OCI-LY7 (cell line): ENCODE results near the gene PTPN18.

Source experiments
- EZH2phosphoT487 ChIP-seq: fragments of 200-600 bp; sonication (generic); IDR thresholded peaks from 2 replicates; pipeline ENCODE4 v1.6.1; 2018; ENCODE audit warnings: low read depth, borderline replicate concordance, mild to moderate bottlenecking, mixed run types, antibody characterized with exemption, low read length, moderate library complexity, mixed read lengths
- TF ChIP-seq, protein P1 (sequence below): fragments of 200-600 bp; sonication (generic); conservative IDR thresholded peaks from 2 replicates; pipeline ENCODE4 v1.5.1; 2014; ENCODE audit warnings: mild to moderate bottlenecking, antibody characterized with exemption, low read length, moderate library complexity, mixed read lengths

DNA sequence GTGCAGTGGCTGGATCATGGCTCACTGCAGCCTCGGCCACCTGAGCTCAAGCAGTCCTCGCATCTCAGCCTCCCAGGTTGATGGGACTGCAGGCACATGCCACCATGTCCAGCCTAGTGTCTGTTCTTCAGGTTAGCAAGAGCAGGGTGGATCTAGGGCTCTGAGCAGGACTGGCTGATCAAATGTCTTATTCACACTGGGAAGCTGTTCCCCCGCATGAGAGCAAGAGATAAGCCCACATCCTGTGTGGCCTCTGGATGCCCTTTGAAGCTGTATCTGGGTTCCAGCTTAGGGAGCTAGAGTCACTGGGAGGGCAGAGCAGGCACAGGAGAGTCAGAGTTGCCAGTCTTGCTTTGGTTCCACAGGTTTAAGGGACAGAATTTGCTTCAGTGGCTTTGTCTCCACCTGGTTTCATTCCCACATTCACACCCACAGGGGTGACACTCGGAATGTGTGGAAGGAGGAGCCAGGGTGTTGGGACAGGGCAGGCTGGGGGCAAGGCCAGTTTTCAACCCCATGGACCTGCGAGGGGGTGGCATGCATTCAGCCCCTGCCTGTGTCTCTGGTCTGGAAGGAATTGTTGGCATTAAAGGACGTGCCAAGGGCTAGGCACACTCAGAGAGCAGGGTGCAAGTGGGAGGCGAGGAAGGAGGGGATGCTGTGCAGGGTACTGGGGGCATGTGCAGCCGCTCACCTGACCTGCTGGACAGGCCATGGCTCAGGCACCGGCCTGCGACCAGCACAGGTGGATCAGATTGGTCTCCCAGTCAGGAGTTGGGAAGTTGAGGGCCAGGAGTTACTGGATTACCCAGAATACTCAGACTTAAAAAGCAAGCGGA, 24.5 kb downstream of the PTPN18 start:
- TF ChIP-seq, protein P1, sequence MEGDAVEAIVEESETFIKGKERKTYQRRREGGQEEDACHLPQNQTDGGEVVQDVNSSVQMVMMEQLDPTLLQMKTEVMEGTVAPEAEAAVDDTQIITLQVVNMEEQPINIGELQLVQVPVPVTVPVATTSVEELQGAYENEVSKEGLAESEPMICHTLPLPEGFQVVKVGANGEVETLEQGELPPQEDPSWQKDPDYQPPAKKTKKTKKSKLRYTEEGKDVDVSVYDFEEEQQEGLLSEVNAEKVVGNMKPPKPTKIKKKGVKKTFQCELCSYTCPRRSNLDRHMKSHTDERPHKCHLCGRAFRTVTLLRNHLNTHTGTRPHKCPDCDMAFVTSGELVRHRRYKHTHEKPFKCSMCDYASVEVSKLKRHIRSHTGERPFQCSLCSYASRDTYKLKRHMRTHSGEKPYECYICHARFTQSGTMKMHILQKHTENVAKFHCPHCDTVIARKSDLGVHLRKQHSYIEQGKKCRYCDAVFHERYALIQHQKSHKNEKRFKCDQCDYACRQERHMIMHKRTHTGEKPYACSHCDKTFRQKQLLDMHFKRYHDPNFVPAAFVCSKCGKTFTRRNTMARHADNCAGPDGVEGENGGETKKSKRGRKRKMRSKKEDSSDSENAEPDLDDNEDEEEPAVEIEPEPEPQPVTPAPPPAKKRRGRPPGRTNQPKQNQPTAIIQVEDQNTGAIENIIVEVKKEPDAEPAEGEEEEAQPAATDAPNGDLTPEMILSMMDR, result no peak
- TF ChIP-seq EZH2phosphoT487, result no peak
